IPS-NIHi11 (cell line): Measurements from ENCODE around the gene C5AR1.
"Not testable (repeated sequence)": the region's sequence is repeated elsewhere in the genome, so short reads cannot be mapped to it uniquely, and the experiment has no call there.

Experiments used
- DNase-seq: peaks from one replicate; pipeline ENCODE4 v3.0.0; 2012; ENCODE audit warnings: mixed read lengths, low spot score

Gene C5AR1

GRCh38 chr19:47309608-47310007 lies at the start of gene C5AR1:
C5AR1 (plus strand) TSS chr19:47309861; CDS start chr19:47309896, 35 bp downstream.
- no peak for DNase-seq

- no peak for DNase-seq
These were observed 49.2 kb upstream of the C5AR1 start for GRCh38 chr19:47260476-47260875.

GRCh38 chr19:47261946-47262793 lies 47.5 kb upstream of the C5AR1 start:
- DNase-seq, result not testable (repeated sequence)

- DNase-seq, result no peak
These were observed 45.0 kb upstream of the C5AR1 start for GRCh38 chr19:47264629-47265028.

GRCh38 chr19:47266401-47266941 lies 43.2 kb upstream of the C5AR1 start:
- no peak for DNase-seq

GRCh38 chr19:47267350-47267759 lies 42.3 kb upstream of the C5AR1 start:
- DNase-seq, result no peak

- no peak for DNase-seq
These were observed 41.6 kb upstream of the C5AR1 start for GRCh38 chr19:47268028-47268427.

- DNase-seq, result no peak
These were observed 40.1 kb upstream of the C5AR1 start for GRCh38 chr19:47269596-47269995.

- DNase-seq, result no peak
These were observed 39.3 kb upstream of the C5AR1 start for GRCh38 chr19:47270408-47270807.

GRCh38 chr19:47271949-47272348 lies 37.7 kb upstream of the C5AR1 start:
- DNase-seq, result no peak

- peak; percentile 37 for DNase-seq
These were observed 37.0 kb upstream of the C5AR1 start for GRCh38 chr19:47272448-47273312.

GRCh38 chr19:47273313-47274070 lies 36.2 kb upstream of the C5AR1 start:
- DNase-seq, result peak; percentile 91

GRCh38 chr19:47274071-47274890 lies 35.4 kb upstream of the C5AR1 start, which contains the start of gene INAFM1:
INAFM1 (plus strand) TSS chr19:47274885; CDS start chr19:47274920, 35 bp downstream.
- peak; percentile 89 for DNase-seq

GRCh38 chr19:47274891-47275761 lies 34.5 kb upstream of the C5AR1 start:
- no peak for DNase-seq

- DNase-seq, result no peak
These were observed 33.7 kb upstream of the C5AR1 start for GRCh38 chr19:47275791-47276461.

GRCh38 chr19:47276513-47276912 lies 33.1 kb upstream of the C5AR1 start:
- not testable (repeated sequence) for DNase-seq

- peak; percentile 52 for DNase-seq
These were observed 29.4 kb upstream of the C5AR1 start for GRCh38 chr19:47280183-47280797.

GRCh38 chr19:47283405-47284059 lies 26.1 kb upstream of the C5AR1 start:
- no peak for DNase-seq
